ENCODE data around the gene ZNF578. TPM values are rescaled to one million over a fixed set of nuclear protein-coding genes. Genes with fewer than 3 reads are reported as not detected.
"Not testable (repeated sequence)": the region's sequence is repeated elsewhere in the genome, so short reads cannot be mapped to it uniquely, and the experiment has no call there.

ZNF578 gene
- total RNA-seq, 1 experiment from 2014 or later: not detected

DNA sequence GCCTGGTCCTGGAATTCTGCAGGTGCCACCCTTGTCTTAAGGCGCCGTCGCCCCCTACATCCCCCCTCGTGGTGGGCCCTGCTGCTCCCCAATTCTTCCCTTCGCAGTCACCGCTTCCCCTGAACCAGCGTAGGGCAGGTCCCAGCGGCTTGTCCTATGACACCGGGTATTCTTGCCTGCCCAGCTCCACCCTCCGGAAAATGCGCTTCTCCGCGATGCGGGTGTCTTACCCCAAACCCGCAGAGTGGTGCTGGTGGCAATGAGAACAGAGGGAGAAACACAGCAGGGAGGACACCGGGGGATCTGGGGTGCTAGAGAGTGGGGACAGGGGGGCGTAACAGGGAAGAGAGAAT, 83.1 kb downstream of the ZNF578 start:
- no peaks in the 10 kb centered on the region for H3K27me3 Mint-ChIP-seq (ENCODE audit: insufficient read depth, unreplicated experiment)
- H3K36me3 Mint-ChIP-seq (ENCODE audit: insufficient read depth, unreplicated experiment): peaks cover 40% of the 10 kb centered on the region
- BruUV-seq (replicated peaks): no TSS peak
- POLR2A ChIA-PET: interaction anchor here (1.1 kb wide), 1 partner anchor 30 kb away, joined by 4 read pairs; no protein-coding TSS in a partner anchor
- H3K27ac Mint-ChIP-seq (ENCODE audit: low read depth, unreplicated experiment): peak overlapping the region; percentile 73
- CTCF ChIA-PET: interaction anchor here (0.6 kb wide), 1 partner anchor 119 kb away, joined by 3 read pairs; no protein-coding TSS in a partner anchor
- TF ChIP-seq, protein P1, sequence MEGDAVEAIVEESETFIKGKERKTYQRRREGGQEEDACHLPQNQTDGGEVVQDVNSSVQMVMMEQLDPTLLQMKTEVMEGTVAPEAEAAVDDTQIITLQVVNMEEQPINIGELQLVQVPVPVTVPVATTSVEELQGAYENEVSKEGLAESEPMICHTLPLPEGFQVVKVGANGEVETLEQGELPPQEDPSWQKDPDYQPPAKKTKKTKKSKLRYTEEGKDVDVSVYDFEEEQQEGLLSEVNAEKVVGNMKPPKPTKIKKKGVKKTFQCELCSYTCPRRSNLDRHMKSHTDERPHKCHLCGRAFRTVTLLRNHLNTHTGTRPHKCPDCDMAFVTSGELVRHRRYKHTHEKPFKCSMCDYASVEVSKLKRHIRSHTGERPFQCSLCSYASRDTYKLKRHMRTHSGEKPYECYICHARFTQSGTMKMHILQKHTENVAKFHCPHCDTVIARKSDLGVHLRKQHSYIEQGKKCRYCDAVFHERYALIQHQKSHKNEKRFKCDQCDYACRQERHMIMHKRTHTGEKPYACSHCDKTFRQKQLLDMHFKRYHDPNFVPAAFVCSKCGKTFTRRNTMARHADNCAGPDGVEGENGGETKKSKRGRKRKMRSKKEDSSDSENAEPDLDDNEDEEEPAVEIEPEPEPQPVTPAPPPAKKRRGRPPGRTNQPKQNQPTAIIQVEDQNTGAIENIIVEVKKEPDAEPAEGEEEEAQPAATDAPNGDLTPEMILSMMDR (IDR thresholded peaks at IDR 0.05; ENCODE audit: unreplicated experiment): no peak
- H3K4me3 Mint-ChIP-seq (ENCODE audit: unreplicated experiment): peak overlapping the region; percentile 82
- peaks cover 12% of the 10 kb centered on the region for H3K9me3 Mint-ChIP-seq (ENCODE audit: unreplicated experiment)
- intact Hi-C loops (cut with micrococcal nuclease): loop anchor here (10.0 kb wide), 1 partner anchor 198 kb away; the partner anchor contains the start of gene ZNF611
- H3K4me1 Mint-ChIP-seq (ENCODE audit: insufficient read depth, unreplicated experiment): peaks cover 7% of the 10 kb centered on the region
- no peak for DNase-seq (ENCODE audit: unreplicated experiment)

DNA sequence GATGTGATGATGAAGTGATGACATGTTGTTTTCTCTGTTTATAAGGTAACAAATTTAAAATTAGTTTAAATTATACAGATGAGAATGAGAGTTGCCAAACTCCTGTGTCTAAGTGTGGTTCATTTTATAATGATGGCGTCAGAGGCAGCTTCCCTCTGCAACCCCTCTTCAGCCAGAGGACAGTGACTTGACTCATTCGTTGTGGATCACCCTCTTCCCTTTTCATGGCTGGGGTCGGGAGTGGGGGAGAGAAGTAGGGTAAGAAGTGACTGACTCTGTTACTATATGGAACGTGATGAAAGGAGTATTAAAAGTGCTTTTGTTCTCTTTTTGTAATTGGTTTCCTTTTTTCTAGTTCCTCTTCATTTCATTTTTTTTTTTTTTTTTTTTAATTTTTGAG, 85.5 kb downstream of the ZNF578 start:
- POLR2A ChIA-PET; H3K4me1 Mint-ChIP-seq (ENCODE audit: insufficient read depth, unreplicated experiment); H3K4me3 Mint-ChIP-seq (ENCODE audit: unreplicated experiment); BruUV-seq (replicated peaks); H3K27ac Mint-ChIP-seq (ENCODE audit: low read depth, unreplicated experiment); H3K27me3 Mint-ChIP-seq (ENCODE audit: insufficient read depth, unreplicated experiment); DNase-seq (ENCODE audit: unreplicated experiment); CTCF ChIA-PET: not testable (repeated sequence)
- intact Hi-C loops (cut with micrococcal nuclease): loop anchor here (10.0 kb wide), 1 partner anchor 196 kb away; the partner anchor contains the start of gene ZNF611
- H3K36me3 Mint-ChIP-seq (ENCODE audit: insufficient read depth, unreplicated experiment): peaks cover 40% of the 10 kb centered on the region
- H3K9me3 Mint-ChIP-seq (ENCODE audit: unreplicated experiment): peaks cover 18% of the 10 kb centered on the region

DNA sequence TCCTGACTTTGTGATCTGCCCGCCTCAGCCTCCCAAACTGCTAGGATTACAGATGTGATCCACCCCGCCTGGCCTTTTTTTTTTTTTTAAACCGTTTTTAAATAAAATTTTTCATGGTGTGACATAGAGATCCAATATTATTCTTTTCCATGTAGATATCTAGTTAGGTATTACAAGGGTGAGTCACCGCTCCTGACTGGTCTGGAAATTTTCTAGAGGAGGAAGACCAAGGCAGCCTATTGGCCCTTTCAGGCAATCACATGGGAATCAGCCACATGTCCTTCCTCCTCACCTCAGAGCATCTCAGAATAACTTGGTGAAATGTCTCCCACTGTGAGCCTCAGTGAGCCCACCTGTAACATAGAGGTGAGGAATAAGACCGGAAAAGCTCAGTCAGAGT, 87.8 kb downstream of the ZNF578 start:
- H3K4me3 Mint-ChIP-seq (ENCODE audit: unreplicated experiment); H3K4me1 Mint-ChIP-seq (ENCODE audit: insufficient read depth, unreplicated experiment); intact Hi-C loops (cut with micrococcal nuclease); BruUV-seq (replicated peaks); H3K27ac Mint-ChIP-seq (ENCODE audit: low read depth, unreplicated experiment); H3K27me3 Mint-ChIP-seq (ENCODE audit: insufficient read depth, unreplicated experiment); CTCF ChIA-PET; DNase-seq (ENCODE audit: unreplicated experiment); POLR2A ChIA-PET: not testable (repeated sequence)
- H3K36me3 Mint-ChIP-seq (ENCODE audit: insufficient read depth, unreplicated experiment): peaks cover 50% of the 10 kb centered on the region
- H3K9me3 Mint-ChIP-seq (ENCODE audit: unreplicated experiment): peaks cover 18% of the 10 kb centered on the region

DNA sequence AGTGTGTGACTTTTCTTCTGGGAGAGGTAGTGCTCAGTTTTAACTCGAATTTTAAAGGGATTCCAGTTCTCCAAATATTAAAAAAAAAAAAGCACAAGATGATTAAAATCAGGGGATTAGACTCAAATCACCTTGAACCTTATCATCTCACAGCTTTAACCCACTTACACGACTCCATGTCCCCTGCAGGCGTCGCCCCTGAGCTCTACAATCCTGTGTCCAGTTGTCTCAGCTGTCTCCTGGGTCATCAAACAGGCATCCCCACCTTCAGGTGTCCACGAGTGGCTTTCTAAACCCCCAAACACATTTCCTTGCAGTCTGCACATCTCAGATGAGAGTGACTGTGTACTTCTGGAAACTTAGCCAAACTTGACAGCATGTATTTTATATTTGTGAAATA, 88.3 kb downstream of the ZNF578 start:
- Mint-ChIP-seq H3K4me3 (ENCODE audit: unreplicated experiment) (no peak overlapping the region), H3K4me1 (ENCODE audit: insufficient read depth, unreplicated experiment) (peaks cover 3% of the 10 kb centered on the region), H3K9me3 (ENCODE audit: unreplicated experiment) (peaks cover 15% of the 10 kb centered on the region), H3K27ac (ENCODE audit: low read depth, unreplicated experiment) (no peak overlapping the region), H3K36me3 (ENCODE audit: insufficient read depth, unreplicated experiment) (peaks cover 54% of the 10 kb centered on the region), H3K27me3 (ENCODE audit: insufficient read depth, unreplicated experiment) (no peaks in the 10 kb centered on the region)
- no TSS peak for BruUV-seq (replicated peaks)
- CTCF ChIA-PET: interaction anchor here (0.7 kb wide), 1 partner anchor 206 kb away, joined by 4 read pairs; no protein-coding TSS in a partner anchor
- POLR2A ChIA-PET: no interaction called here
- DNase-seq (ENCODE audit: unreplicated experiment): no peak
- intact Hi-C loops (cut with micrococcal nuclease): no loop called here
- TF ChIP-seq, protein P1 (IDR thresholded peaks at IDR 0.05; ENCODE audit: unreplicated experiment): no peak

DNA sequence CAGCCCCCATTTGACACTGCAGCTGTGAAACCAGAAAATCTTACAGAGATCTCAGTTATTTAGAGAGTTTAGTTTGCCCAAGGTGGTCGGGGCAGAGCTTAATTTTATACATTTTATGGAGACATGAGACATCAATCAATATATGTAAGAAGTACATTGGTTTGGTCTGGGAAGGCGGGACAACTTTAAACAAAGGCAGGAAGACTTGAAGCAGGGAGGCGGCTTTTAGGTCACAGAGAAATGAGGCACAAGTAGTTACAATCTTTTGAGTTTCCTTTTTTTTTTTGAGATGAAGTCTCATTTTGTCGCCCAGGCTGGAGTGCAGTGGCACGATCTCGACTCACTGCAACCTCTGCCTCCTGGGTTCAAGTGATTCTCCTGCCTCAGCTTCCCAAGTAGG, 89.2 kb downstream of the ZNF578 start:
- H3K9me3 Mint-ChIP-seq (ENCODE audit: unreplicated experiment); DNase-seq (ENCODE audit: unreplicated experiment); H3K27ac Mint-ChIP-seq (ENCODE audit: low read depth, unreplicated experiment); intact Hi-C loops (cut with micrococcal nuclease); H3K4me3 Mint-ChIP-seq (ENCODE audit: unreplicated experiment); BruUV-seq (replicated peaks); H3K27me3 Mint-ChIP-seq (ENCODE audit: insufficient read depth, unreplicated experiment); CTCF ChIA-PET; H3K4me1 Mint-ChIP-seq (ENCODE audit: insufficient read depth, unreplicated experiment): not testable (repeated sequence)
- H3K36me3 Mint-ChIP-seq (ENCODE audit: insufficient read depth, unreplicated experiment): peaks cover 63% of the 10 kb centered on the region
- POLR2A ChIA-PET: interaction anchor here (0.6 kb wide), 1 partner anchor 18 kb away, joined by 3 read pairs; no protein-coding TSS in a partner anchor

All from MCF 10A (cell line).